Duodenal mucosa (tissue), 2 donors: ENCODE measurements around the gene HELZ.
"Not testable (repeated sequence)": the region's sequence is repeated elsewhere in the genome, so short reads cannot be mapped to it uniquely, and the experiment has no call there.

Experiments
- H3K27ac ChIP-seq: one replicate; pipeline ENCODE4 v1.7.0; 2013; ENCODE audit warnings: low read depth, low read length
- H3K27me3 ChIP-seq, 2 donors: one replicate each; pipeline ENCODE4 v1.7.0; 2013; ENCODE audit warnings: low read length in 2 of 2, control low read depth in 1 of 2; ENCODE audit not compliant: insufficient read depth in 2 of 2, control insufficient read depth in 1 of 2
- H3K36me3 ChIP-seq, 2 donors: one replicate each; pipeline ENCODE4 v1.7.0; 2013; ENCODE audit warnings: low read length in 2 of 2, control low read depth in 1 of 2; ENCODE audit not compliant: insufficient read depth in 2 of 2, control insufficient read depth in 1 of 2
- H3K4me1 ChIP-seq, 2 donors: one replicate each; pipeline ENCODE4 v1.7.0; 2013; ENCODE audit warnings: low read length in 2 of 2, control low read depth in 1 of 2; ENCODE audit not compliant: insufficient read depth in 2 of 2, control insufficient read depth in 1 of 2
- H3K4me3 ChIP-seq, 2 donors: one replicate each; pipeline ENCODE4 v1.7.0; 2013; ENCODE audit warnings: low read length in 2 of 2, low read depth in 1 of 2
- H3K9ac ChIP-seq, 2 donors: one replicate each; pipeline ENCODE4 v1.7.0; 2013; ENCODE audit warnings: low read length in 2 of 2, low read depth in 1 of 2
- H3K9me3 ChIP-seq, 2 donors: one replicate each; pipeline ENCODE4 v1.7.0; 2013; ENCODE audit warnings: low read length in 2 of 2, control low read depth in 1 of 2; ENCODE audit not compliant: control insufficient read depth in 1 of 2

HELZ gene, protein sequence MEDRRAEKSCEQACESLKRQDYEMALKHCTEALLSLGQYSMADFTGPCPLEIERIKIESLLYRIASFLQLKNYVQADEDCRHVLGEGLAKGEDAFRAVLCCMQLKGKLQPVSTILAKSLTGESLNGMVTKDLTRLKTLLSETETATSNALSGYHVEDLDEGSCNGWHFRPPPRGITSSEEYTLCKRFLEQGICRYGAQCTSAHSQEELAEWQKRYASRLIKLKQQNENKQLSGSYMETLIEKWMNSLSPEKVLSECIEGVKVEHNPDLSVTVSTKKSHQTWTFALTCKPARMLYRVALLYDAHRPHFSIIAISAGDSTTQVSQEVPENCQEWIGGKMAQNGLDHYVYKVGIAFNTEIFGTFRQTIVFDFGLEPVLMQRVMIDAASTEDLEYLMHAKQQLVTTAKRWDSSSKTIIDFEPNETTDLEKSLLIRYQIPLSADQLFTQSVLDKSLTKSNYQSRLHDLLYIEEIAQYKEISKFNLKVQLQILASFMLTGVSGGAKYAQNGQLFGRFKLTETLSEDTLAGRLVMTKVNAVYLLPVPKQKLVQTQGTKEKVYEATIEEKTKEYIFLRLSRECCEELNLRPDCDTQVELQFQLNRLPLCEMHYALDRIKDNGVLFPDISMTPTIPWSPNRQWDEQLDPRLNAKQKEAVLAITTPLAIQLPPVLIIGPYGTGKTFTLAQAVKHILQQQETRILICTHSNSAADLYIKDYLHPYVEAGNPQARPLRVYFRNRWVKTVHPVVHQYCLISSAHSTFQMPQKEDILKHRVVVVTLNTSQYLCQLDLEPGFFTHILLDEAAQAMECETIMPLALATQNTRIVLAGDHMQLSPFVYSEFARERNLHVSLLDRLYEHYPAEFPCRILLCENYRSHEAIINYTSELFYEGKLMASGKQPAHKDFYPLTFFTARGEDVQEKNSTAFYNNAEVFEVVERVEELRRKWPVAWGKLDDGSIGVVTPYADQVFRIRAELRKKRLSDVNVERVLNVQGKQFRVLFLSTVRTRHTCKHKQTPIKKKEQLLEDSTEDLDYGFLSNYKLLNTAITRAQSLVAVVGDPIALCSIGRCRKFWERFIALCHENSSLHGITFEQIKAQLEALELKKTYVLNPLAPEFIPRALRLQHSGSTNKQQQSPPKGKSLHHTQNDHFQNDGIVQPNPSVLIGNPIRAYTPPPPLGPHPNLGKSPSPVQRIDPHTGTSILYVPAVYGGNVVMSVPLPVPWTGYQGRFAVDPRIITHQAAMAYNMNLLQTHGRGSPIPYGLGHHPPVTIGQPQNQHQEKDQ (N-terminal part only)

GRCh38 chr17:67245073-67245693 is at the start of gene HELZ:
Gene HELZ, minus strand, starts transcription at chr17:67245196. Its CDS starts 26,392 bp downstream, at chr17:67218804.
- Histone ChIP-seq H3K9ac (peak within 1 kb of the TSS; percentile 85 to 92), H3K9me3 (no peaks in the 10 kb centered on the region), H3K4me1 (peaks cover 22 to 40% of the 10 kb centered on the region in 2 donors), H3K36me3 (peaks cover 0 to 5% of the 10 kb centered on the region in 2 donors), H3K27ac (peak within 1 kb of the TSS; percentile 73), H3K4me3 (peak within 1 kb of the TSS; percentile 74 to 82), H3K27me3 (no peaks in the 10 kb centered on the region)

DNA sequence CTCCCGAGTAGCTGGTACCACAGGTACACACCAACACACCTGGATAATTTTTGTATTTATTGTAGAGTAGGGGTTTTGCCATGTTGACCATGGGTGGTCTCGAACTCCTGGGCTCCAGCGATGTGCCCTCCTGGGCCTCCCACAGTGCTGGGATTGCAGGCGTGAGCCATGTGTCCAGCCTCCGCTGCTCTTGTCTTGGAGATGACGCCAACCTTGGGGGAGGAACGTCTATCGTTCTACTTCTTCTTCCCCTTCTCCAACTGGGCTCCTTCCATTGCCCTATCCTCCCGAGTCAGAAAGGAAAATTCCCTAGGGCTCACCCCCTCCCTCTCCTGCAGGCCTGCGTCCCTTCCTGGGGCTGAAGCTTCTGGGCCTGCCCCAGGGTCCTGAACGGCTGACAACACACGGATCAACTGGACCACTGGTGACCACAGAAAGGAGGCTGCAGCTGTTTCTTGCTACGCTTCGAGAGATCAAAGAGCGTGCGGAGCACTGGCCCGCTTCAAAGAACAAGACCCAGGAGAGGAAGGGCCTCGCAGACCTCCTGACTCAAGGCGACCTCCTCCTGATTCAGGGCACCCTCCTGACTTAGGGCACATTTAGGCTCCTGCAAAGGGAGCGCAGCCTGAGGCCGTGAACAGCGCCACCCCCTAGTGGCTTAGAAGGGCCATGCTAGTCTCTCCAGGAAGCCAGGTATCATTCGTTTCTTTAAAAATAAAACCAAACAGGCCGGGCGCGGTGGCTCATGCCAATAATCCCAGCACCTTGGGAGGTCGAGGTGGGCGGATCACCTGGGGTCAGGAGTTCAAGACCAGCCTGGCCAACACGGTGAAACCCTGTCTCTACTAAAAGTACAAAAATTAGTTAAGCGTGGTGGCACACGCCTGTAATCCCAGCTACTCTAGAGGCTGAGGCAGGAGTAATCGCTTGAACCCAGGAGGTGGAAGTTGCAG is 48.5 kb upstream of the HELZ start:
- no peak overlapping the region for H3K27ac ChIP-seq
- no peaks in the 10 kb centered on the region for H3K27me3 ChIP-seq
- H3K9ac ChIP-seq = no peak overlapping the region
- no peaks in the 10 kb centered on the region for H3K4me1 ChIP-seq
- no peaks in the 10 kb centered on the region for H3K9me3 ChIP-seq
- H3K36me3 ChIP-seq = no peaks in the 10 kb centered on the region
- peak overlapping the region in 1 of 2 donors; percentile 45 for H3K4me3 ChIP-seq

GRCh38 chr17:67290711-67291291 is 45.8 kb upstream of the HELZ start:
- Histone ChIP-seq H3K9me3 (no peaks in the 10 kb centered on the region), H3K9ac (no peak overlapping the region), H3K36me3 (no peaks in the 10 kb centered on the region), H3K27me3 (no peaks in the 10 kb centered on the region), H3K4me3 (no peak overlapping the region), H3K27ac (no peak overlapping the region), H3K4me1 (no peaks in the 10 kb centered on the region)

GRCh38 chr17:67290244-67290643 is 45.2 kb upstream of the HELZ start:
- no peaks in the 10 kb centered on the region for H3K36me3 ChIP-seq
- no peaks in the 10 kb centered on the region for H3K27me3 ChIP-seq
- H3K9me3 ChIP-seq = no peaks in the 10 kb centered on the region
- H3K4me3 ChIP-seq = no peak overlapping the region
- H3K4me1 ChIP-seq = no peaks in the 10 kb centered on the region
- H3K9ac ChIP-seq = no peak overlapping the region
- H3K27ac ChIP-seq = no peak overlapping the region

DNA sequence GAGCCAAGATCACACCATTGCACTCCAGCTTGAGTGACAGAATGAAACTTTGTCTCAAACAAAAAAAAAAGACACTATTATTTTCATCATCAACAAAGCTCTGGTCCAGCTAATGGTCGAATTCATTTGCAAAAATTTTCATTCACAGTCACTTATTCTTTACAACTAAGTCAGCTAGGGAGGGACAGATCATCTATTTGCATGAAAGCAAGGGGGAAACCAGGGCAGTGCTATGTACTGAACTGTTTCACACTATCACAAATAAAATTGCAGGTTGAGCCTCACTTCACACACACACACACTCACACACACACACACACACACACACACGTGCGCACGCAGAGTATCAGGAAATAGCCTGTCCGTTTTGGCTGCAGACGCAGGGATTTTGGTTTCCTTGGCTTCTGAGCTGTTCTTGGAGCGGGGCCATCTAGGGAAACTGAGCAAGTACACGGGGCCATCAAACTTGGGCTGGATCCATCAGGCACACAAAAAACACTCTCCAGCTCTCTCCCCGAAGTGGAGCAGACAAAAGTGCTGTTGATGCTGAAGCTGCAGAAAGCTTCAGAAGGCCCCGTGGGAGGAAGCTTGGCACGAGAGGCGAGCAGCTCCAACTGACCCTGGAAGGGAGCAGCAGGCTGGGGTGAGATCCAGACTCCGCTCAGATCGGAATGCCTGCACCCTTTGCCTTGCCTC is 44.3 kb upstream of the HELZ start:
- no peak overlapping the region for H3K9ac ChIP-seq
- no peaks in the 10 kb centered on the region for H3K9me3 ChIP-seq
- no peak overlapping the region for H3K4me3 ChIP-seq
- H3K27ac ChIP-seq = no peak overlapping the region
- no peaks in the 10 kb centered on the region for H3K36me3 ChIP-seq
- no peaks in the 10 kb centered on the region for H3K27me3 ChIP-seq
- H3K4me1 ChIP-seq = no peaks in the 10 kb centered on the region

DNA sequence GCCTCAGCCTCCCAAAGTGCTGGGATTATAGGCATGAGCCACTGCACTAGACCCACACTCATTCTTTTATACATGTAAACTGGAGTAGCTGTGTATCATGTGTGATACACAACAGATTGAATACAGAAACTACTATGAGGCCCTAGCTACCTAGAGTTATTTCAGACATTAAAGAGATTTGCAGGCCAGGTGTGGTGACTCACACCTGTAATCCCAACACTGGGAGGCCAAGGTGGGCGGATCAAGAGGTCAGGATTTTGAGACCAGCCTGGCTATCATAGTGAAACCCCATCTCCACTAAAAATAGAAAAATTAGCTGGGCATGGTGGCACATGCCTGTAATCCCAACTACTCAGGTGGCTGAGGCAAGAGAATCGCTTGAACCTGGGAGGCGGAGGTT is 41.8 kb upstream of the HELZ start:
- not testable (repeated sequence) for H3K4me1 ChIP-seq, H3K4me3 ChIP-seq, H3K27ac ChIP-seq, H3K9ac ChIP-seq, H3K27me3 ChIP-seq, H3K36me3 ChIP-seq, H3K9me3 ChIP-seq

- Histone ChIP-seq H3K36me3 (no peaks in the 10 kb centered on the region), H3K9ac (no peak overlapping the region), H3K27me3 (no peaks in the 10 kb centered on the region), H3K4me3 (no peak overlapping the region), H3K9me3 (no peaks in the 10 kb centered on the region), H3K4me1 (no peaks in the 10 kb centered on the region), H3K27ac (no peak overlapping the region)
These were observed 40.4 kb upstream of the HELZ start for GRCh38 chr17:67285360-67285759.

GRCh38 chr17:67283731-67284516 is 38.9 kb upstream of the HELZ start:
- H3K27me3 ChIP-seq = no peaks in the 10 kb centered on the region

More at GRCh38 chr17:67283731-67284516, 38.9 kb upstream of the HELZ start:
- no peak overlapping the region for H3K9ac ChIP-seq
- no peaks in the 10 kb centered on the region for H3K36me3 ChIP-seq
- no peak overlapping the region for H3K27ac ChIP-seq
- H3K9me3 ChIP-seq = no peaks in the 10 kb centered on the region
- no peak overlapping the region for H3K4me3 ChIP-seq
- H3K4me1 ChIP-seq = no peaks in the 10 kb centered on the region
